GM12864 (cell line): ENCODE results near the gene CLMN.
A peak's percentile ranks its signal among the peaks of the same experiment; 100 is the strongest.

Experiments used
- DNase-seq: peaks from one replicate; pipeline ENCODE4 v3.0.0-alpha.2; 2011; ENCODE audit warnings: low read depth
- H3K4me3 ChIP-seq: 2 replicates; pipeline ENCODE4 v1.5.1; 2011; ENCODE audit warnings: mild to moderate bottlenecking, low read depth, low read length, control low read depth
- TF ChIP-seq, protein P1 (sequence below): IDR thresholded peaks from 2 replicates; pipeline ENCODE4 v1.5.1; 2011; ENCODE audit warnings: low read depth, mild to moderate bottlenecking, moderate library complexity, low read length, control low read depth, inconsistent platforms; ENCODE audit errors: missing control alignments

Gene CLMN

DNA sequence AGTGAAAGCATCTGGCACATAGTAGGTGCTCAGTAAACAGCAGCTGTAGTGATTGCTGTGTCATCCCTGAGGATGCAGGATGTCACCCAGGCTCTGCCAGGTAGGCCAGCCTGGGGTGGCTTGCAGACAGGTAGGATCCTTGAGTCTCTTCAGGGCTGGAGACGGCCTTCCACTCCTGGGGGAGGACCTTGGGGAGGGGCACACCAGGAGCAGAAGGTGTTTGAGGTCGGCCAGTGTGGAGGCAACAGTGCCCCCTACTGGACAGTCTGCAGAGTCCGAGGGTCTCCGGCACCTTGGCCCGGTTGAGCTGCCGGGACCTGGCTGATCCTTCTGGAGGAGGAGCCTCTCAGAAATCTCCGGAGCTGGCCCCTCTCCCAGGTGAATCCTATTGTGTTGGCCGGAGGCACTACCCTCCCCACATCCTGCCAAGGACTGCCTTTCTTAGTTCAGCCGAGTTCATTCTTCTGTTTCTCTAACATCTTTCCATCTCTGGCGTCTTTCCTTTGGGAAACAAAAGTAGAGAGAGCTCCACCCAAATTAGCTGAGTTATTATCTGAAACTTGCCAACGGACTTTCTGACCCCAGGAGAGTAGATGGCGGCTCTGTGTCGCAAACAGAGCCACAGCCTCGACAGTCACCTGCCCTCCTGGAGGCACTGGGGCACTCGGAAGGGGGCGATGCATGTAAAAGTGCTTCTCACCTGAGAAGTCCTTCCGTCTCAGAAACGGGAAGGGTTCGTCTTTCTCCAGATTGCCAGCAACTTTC lies 41.8 kb upstream of the CLMN start:
- TF ChIP-seq, protein P1, sequence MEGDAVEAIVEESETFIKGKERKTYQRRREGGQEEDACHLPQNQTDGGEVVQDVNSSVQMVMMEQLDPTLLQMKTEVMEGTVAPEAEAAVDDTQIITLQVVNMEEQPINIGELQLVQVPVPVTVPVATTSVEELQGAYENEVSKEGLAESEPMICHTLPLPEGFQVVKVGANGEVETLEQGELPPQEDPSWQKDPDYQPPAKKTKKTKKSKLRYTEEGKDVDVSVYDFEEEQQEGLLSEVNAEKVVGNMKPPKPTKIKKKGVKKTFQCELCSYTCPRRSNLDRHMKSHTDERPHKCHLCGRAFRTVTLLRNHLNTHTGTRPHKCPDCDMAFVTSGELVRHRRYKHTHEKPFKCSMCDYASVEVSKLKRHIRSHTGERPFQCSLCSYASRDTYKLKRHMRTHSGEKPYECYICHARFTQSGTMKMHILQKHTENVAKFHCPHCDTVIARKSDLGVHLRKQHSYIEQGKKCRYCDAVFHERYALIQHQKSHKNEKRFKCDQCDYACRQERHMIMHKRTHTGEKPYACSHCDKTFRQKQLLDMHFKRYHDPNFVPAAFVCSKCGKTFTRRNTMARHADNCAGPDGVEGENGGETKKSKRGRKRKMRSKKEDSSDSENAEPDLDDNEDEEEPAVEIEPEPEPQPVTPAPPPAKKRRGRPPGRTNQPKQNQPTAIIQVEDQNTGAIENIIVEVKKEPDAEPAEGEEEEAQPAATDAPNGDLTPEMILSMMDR, result peak; percentile 85
- no peak overlapping the region for H3K4me3 ChIP-seq
- DNase-seq, result peak; percentile 19

- no peak for DNase-seq
- TF ChIP-seq, protein P1, result no peak
- no peak overlapping the region for H3K4me3 ChIP-seq
These were observed 41.1 kb upstream of the CLMN start for GRCh38 chr14:95360828-95361227.

DNA sequence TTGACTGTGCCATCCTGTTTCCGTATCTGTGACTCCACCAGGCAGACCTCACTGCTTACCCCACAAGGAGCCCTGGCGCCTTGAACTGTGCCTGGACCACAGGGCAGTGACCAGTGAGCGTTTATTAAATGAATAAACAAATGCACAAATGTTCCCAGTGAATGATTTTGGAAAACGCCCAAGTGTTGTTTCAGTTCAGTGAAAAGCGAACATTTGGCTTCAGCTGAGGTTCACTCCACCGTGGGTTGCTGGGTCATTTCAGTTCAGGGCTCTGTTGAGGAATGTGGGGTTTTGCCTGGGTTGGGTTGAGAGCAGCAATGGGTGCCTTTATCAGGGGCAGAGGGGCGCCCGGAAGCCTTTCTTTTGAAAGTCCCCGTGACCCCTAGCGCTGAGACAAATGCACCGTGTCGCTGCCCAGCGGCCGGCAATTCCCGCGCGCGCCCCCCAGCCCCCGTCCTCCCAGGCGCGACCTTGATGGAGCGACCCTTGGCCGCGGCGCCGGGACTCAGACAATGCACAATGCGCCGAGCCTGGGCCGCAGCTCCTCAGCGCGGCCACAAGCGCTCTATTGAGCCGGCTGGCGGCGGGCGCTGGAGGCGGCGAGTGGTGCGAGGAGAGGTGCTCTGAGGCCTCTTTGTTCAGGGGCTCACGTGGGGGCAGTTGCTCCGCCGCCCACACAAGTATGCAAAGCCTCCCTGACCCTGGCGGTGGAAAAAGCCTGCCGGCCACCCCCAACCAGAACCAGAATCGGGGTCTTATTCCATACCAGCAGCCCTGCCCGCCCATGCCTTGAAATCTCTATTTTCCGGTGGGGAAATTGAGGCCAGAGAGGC lies 40.5 kb upstream of the CLMN start:
- H3K4me3 ChIP-seq, result no peak overlapping the region
- TF ChIP-seq, protein P1, result no peak
- no peak for DNase-seq

DNA sequence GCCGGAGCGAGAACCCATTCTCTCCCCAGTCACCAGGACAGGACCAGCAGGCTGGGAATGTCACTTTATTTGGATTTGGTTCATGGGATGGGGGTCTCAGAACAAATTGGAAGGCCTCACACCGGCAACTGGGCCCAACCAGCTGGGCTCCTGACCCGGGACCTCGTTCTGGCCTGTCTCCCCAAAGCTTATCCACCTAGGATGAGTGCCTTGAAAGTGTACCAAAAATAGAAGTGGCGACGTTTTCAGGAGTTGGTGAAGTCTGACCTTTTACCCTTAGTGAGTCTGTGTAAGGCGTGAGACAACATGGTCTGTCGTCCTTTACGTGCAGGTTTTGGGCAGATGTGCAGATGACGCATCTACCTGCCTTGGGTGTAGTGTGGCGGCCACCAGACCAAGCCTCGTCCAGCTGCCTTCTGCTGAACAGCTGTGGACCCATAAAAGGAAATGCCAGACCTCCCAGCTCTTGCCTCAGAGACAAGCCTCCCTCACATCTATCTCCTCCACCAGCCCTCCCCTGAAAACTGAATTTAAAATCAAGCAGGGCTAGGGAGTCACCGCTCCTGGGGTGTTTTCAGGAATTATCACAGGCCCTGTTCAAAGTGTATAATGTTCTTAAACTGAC lies 36.6 kb upstream of the CLMN start:
- TF ChIP-seq, protein P1, result no peak
- no peak overlapping the region for H3K4me3 ChIP-seq
- DNase-seq, result no peak

DNA sequence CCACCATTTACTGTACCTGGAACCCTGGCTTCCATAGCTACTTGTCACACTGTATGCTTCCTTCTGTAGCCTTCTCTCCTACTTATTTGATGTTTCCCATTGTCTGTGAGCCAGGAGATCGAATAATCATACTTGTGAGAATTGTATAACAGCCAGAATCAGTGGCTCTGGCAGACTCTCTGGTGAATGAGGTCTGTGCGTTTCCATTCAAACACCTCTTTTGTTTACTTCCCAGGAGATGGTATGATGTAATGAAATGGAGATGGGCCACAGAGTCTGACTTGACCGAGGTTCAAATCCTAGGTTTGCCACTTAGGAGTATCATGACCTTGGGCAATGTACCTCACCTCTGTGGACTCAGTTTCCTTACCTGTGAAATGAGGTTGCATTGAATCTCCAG lies 35.7 kb upstream of the CLMN start:
- TF ChIP-seq, protein P1, result no peak
- DNase-seq, result no peak
- H3K4me3 ChIP-seq, result no peak overlapping the region

- H3K4me3 ChIP-seq, result no peak overlapping the region
- no peak for DNase-seq
- TF ChIP-seq, protein P1, result no peak
These were observed 35.1 kb upstream of the CLMN start for GRCh38 chr14:95354834-95355233.
